Loucy (cell line): ENCODE results near the gene TMEM170A.

Experiments
- CTCF ChIP-seq: fragments of 200-600 bp; sonication (generic); conservative IDR thresholded peaks from 2 replicates; pipeline ENCODE4 v1.5.1; 2014; ENCODE audit warnings: mild to moderate bottlenecking, antibody characterized with exemption, low read length
- EZH2phosphoT487 ChIP-seq: fragments of 200-600 bp; IDR thresholded peaks from 2 replicates; pipeline ENCODE4 v1.6.1; 2018; ENCODE audit warnings: antibody characterized with exemption, mild to moderate bottlenecking, moderate library complexity, borderline replicate concordance

GRCh38 chr16:75483222-75483621 is 18.7 kb upstream of the TMEM170A start:
- no peak for TF ChIP-seq CTCF
- TF ChIP-seq EZH2phosphoT487, result no peak
